HG03045 (cell line): ENCODE measurements around the gene DAPK2.
A peak's percentile ranks its signal among the peaks of the same experiment; 100 is the strongest.
"Not testable (repeated sequence)": the region's sequence is repeated elsewhere in the genome, so short reads cannot be mapped to it uniquely, and the experiment has no call there.

ENCODE experiments used
- ATAC-seq: cut with Tn5 transposase; IDR thresholded peaks from one replicate; pipeline ENCODE4 v1.9.1; 2021; ENCODE audit warnings: mild to moderate bottlenecking, moderate library complexity; ENCODE audit not compliant: unreplicated experiment

The DAPK2 gene

GRCh38 chr15:63901912-63902670 is 144.2 kb downstream of the DAPK2 start:
- no peak for ATAC-seq

DNA sequence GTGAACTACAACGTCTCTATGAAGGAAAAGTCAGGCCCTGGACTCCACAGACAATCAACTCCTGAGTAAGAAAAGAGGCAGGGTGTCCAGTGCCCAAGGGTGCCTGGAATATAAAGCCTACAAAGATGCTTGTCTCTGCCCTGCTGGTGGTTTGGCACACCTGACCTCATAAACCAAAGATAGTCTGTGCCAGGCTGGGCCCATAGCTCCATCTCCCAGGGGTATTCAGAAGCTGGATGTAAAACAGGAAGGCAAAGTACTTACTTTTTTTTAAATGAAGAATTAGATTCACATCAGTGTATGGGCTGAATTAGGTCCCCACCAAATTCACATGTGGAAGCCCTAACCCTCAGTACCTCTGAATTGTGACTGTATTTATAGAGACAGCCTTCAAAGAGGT is 146.0 kb downstream of the DAPK2 start:
- no peak for ATAC-seq

- ATAC-seq, result not testable (repeated sequence)
These were observed 146.7 kb downstream of the DAPK2 start for GRCh38 chr15:63899606-63900005.

DNA sequence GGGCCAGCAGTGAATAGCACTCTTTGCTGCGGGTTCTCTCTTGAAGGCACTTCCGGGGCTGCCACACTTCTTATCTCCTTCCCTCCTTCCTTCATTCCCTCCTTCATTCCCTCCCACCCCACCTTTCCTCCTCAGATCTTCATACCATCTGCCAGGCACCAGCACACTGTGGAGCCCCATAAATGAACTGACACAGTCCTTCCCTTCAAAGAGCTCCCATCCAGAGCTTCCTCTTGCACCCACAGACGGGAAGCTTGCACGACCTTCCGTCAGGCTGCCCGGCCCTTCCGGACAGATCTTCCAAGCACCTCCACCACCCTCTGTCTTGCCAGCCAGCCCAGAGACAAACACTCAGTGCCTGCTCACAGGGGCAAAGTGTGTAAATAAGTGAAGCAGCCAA is 147.1 kb downstream of the DAPK2 start:
- no peak for ATAC-seq

GRCh38 chr15:63896336-63897115 is 149.8 kb downstream of the DAPK2 start:
- ATAC-seq, result peak; percentile 69

DNA sequence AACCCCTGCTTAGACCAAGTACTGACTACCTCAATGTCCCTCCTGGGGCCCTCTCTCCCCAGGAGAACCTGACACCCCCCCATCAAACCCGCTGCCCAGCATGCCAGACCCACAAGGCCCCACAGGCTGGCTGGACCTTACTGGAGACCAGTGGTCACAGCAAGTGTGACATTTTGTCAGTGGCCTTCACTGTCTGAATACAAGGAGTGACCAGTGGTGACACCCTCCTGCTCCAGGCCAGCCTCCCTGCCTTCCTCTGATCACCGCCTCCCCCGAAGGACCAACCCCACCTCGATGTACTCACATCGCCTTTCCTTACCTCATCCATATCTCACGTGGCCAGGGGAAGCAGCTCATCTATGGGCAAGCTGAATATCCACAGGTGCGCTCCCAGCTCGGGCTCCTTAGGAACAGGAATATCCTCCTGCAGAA is 150.5 kb downstream of the DAPK2 start:
- ATAC-seq, result no peak

GRCh38 chr15:63895194-63895593 is 151.1 kb downstream of the DAPK2 start:
- no peak for ATAC-seq

- no peak for ATAC-seq
These were observed 151.7 kb downstream of the DAPK2 start for GRCh38 chr15:63894662-63894949.

GRCh38 chr15:63893866-63894661 is 152.2 kb downstream of the DAPK2 start:
- ATAC-seq, result no peak

- ATAC-seq, result no peak
These were observed 153.4 kb downstream of the DAPK2 start for GRCh38 chr15:63892794-63893441.

DNA sequence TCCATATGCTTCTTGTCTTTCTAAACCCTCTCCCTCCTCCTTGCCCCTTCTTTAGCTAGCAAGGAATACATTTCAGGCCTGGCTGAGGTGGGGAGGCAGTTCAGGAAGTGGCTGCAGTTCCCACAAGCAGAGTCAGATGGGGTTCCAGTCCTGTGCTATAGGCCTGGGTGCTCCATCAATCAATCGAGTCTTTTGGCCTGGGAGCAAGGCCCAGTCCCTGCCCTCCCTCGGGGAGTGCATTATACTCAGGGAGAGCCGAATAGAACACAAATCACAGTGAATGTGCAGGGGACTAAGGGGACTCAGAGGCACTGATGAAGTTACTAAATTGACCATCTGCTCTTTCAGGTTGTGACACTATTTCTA is 154.5 kb downstream of the DAPK2 start:
- no peak for ATAC-seq

- no peak for ATAC-seq
These were observed 155.1 kb downstream of the DAPK2 start for GRCh38 chr15:63891079-63891767.

DNA sequence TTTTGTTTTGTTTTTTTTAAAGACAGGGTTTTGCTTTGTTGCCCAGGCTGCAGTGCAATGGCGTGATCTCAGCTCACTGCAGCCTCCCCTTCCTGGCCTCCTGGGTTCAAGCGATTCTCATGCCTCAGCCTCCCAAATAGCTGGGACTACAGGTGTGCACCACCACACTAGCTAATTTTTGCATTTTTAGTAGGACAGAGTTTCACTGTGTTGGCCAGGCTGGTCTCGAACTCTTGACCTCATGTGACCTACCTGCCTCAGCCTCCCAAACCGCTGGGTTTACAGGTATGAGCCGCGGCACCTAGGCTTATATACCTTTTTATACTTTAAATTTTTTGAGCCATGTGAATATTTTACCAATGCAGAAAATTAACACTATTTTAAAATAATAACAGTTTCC is 155.7 kb downstream of the DAPK2 start:
- ATAC-seq, result no peak

DNA sequence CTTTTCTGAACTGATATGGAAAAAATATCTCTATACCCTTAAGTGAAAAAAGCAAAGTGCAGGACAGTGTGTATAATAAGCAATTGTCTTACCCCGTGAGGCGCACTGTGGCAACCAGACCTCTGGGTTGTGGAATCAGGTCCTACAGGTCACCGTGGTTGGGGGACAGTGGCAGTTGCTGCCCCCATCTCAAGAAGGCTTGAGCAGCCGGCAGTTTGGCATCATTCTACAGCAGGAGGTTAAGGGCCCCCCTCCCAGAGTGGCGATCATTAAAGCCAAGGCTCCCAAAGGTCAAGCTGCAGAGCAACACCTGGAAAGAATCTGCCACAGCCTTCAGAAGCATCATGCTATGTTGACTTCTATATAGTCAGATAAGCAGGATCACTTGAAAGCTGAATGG is 156.5 kb downstream of the DAPK2 start:
- no peak for ATAC-seq

- no peak for ATAC-seq
These were observed 157.5 kb downstream of the DAPK2 start for GRCh38 chr15:63888823-63889222.

DNA sequence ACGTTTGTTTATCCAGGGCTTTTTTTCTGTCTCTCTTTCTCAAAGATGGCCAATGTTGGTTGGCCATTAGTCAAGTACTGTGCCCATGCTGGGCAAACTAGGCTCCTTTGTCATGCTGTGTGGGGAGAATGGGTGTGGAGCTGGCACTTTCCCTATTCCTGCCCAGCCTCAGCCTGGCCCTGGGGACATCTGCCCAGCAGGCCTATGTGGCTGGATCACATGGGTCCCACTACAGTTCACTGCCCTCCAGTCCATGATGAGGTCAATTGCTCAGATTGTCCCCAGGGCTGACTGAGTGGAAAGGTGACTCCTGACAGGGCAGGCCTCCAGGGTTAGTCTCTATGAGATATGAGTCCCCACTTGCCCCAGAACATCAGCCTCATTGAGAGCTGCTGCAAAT is 158.1 kb downstream of the DAPK2 start:
- ATAC-seq, result no peak

- no peak for ATAC-seq
These were observed 158.7 kb downstream of the DAPK2 start for GRCh38 chr15:63887630-63888029.

GRCh38 chr15:63884953-63885352 is 161.3 kb downstream of the DAPK2 start:
- ATAC-seq, result no peak

DNA sequence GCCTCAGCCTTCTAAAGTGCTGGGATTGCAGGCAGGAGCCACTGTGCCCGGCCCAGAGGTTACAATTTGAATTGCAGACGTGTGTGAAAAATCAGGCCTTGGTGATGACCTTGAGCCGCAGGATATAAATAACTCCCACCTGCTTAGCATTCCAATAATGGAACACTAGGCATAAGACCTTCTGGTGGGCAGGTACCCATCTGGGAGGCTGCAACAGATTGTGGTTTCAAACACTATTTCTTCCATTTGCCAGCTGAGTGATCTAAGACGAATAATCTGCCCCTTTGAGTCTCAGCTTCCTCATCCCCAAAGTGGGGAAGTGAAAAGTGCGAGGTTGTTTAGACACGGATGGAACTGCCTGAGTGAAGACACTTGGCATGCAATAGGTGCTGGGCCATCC is 164.9 kb downstream of the DAPK2 start:
- no peak for ATAC-seq

GRCh38 chr15:63880744-63881143 is 165.5 kb downstream of the DAPK2 start:
- no peak for ATAC-seq

DNA sequence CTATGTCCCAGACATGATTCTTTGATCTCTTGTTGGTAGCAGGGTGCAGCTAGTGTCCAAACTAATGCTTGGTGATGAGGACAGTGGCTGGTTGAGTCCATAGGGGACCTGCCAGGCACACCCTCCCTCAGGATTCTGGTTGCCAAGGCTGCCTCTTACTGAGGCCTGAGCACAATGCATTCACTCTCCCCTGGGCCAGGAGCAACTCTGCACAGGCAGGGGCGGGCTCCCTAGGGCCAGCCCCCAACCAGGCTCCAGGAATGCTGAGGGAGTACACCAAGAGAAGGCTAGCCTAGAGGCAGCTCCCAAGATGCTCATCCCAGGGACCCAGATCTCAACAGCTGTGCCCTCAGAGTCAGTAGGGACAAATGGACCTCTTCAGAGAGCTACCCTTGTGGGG is 166.3 kb downstream of the DAPK2 start:
- ATAC-seq, result no peak
